ENCODE results near the gene ADAMTS3.

The ADAMTS3 gene

DNA sequence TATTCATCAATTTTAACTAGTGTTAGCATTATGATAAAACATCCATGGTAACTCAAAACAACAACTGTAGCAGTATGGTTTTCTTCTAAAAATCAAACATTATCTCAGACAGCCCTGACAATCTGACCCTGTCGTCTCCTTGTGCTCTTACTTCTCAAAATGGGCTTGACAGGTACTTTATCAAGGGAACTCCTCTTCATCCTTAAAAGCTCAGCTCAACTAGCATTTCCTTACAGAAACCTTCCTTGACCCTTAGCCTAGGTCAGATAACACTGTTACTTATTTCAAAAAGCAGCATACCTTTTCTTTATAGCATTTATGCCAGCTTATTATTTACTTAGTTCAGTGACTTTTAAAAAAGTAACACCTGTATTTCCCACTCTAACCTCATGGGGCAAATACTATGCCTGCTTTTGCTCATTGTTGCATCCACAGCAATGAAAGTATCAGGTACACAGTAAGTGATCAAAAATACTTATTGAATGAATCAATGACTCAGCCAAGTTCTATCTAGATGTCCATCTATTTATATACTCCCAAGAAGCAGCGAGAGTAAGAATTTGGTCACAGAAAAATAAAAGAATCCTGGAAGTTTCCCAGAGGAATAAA is 41.9 kb downstream of the ADAMTS3 start:
- no peak overlapping the region for H3K27ac ChIP-seq
- TF ChIP-seq, protein P1, sequence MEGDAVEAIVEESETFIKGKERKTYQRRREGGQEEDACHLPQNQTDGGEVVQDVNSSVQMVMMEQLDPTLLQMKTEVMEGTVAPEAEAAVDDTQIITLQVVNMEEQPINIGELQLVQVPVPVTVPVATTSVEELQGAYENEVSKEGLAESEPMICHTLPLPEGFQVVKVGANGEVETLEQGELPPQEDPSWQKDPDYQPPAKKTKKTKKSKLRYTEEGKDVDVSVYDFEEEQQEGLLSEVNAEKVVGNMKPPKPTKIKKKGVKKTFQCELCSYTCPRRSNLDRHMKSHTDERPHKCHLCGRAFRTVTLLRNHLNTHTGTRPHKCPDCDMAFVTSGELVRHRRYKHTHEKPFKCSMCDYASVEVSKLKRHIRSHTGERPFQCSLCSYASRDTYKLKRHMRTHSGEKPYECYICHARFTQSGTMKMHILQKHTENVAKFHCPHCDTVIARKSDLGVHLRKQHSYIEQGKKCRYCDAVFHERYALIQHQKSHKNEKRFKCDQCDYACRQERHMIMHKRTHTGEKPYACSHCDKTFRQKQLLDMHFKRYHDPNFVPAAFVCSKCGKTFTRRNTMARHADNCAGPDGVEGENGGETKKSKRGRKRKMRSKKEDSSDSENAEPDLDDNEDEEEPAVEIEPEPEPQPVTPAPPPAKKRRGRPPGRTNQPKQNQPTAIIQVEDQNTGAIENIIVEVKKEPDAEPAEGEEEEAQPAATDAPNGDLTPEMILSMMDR (conservative IDR thresholded peaks at IDR 0.05): peak; percentile 53

DNA sequence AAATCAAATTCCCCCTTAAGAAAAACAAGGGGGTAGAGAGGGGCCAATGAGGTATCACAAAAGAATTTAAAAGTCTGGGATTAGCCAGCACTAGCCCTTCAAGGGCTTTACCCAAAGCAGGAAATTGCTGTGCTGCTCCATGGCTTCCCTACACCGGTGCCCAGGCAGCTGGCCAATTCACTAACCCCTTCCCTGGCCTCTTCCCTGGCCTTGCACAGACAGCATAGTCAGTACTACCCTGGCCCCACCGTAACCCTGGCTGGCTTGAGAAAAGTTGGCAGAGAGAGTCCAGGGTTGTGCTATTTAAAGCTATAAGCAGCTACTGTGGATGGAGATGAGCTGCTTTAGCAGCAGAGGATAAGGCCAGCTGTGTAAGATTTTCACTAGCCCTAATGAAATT is 43.1 kb downstream of the ADAMTS3 start:
- H3K27ac ChIP-seq: no peak overlapping the region
- TF ChIP-seq, protein P1 (conservative IDR thresholded peaks at IDR 0.05): no peak

DNA sequence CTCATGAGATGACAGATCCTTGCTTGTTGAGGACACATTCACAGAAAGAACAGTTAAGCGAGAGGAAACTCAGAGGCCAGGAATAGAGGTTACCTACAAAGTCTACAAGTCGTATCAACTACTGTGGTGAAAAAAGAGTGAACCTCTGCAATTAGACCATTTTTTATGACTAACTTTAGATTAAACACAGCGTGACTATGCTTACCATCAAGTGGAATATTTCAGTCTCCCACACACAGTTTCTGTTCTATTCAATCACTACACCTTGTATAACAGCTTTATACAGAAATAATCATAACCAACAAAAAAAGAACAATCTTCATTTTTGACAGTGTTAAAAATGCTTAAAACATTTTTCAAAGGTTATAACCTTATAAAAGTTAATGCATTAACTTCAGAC is 46.6 kb downstream of the ADAMTS3 start:
- no peak overlapping the region for H3K27ac ChIP-seq
- TF ChIP-seq, protein P1 (conservative IDR thresholded peaks at IDR 0.05): no peak

DNA sequence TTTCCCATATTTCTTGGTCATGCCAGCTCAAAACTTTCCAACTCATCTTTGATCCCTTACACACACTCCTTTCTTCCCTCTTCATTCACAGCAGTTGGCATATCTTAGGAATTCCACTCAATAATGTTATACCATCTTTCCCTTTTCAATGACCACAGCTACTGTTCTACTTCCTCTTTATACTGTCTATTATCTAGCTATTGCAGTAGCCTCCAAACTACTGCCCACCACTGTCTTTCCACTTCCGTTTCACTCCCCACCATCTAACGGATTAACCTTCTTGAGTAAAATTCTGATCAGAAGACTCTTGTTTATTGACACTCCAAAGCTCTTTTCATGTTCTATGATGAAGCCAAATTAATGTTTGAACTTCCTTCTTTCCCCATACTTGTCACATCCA is 55.8 kb downstream of the ADAMTS3 start:
- H3K27ac ChIP-seq: no peak overlapping the region
- TF ChIP-seq, protein P1 (conservative IDR thresholded peaks at IDR 0.05): no peak

DNA sequence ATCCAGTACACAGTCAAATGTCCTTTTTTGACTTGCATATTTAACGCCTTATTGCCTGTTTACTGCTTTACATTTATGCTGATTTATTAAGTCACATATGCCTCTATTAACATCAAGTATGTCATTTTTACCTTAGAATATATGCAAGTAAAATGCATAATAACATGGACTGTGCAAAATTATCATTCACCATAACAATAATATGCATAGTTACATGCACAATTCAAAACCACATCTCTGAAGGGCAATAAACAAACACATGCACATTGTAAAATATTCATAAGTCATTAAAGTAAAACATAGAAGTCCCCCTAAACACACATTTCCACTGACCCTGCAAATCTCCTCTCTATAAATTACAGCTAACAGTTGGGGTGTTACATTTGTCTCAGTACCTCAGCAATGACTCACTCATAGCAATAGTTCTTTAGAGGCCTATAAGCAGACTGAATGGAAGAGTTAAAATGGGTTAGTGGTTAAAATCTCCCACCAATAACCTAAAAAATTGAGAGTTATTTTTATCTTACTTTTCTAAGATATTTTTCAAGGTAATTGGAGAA is 61.1 kb downstream of the ADAMTS3 start:
- TF ChIP-seq, protein P1 (conservative IDR thresholded peaks at IDR 0.05): no peak
- no peak overlapping the region for H3K27ac ChIP-seq

DNA sequence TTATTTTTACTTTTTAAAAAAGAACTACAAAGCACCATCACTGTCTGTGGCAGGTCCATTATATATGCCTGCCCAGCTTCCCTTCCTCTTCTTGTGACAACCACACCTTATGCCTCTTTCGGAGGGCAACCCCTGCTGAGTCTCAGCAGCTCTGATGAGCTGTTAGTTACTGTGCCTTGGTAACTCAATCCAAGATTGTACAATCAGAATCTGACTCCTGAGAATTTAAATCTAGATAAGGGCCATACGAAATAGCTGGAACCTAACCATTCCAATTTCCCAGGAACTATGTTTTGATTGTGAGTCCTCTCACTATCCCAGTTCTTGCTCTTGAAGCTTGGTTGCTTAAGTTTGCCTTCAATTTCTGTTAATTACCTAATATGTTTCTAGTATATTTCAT is 61.9 kb downstream of the ADAMTS3 start:
- TF ChIP-seq, protein P1 (conservative IDR thresholded peaks at IDR 0.05): no peak
- H3K27ac ChIP-seq: no peak overlapping the region

DNA sequence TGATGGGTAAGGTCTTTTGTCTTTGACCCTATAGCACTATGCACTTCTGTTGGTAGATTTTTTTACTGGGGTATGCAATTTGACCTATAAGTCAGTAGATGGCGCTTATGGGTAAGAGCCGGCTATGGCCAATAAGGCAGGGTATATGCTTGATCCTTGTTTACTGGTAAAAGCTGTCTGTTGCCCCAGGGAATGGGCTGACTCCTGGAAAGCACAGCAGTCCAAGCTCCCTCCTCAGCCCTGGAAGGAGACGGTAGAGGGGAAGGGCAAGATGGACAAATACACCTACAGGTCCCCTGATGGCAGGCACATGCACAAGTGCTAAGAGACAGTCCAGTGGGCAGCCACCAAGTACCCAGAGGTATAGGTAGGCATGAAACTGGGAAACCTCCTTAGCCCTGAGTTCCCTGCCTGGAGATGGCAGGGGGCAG is 63.7 kb downstream of the ADAMTS3 start:
- no peak overlapping the region for H3K27ac ChIP-seq
- TF ChIP-seq, protein P1 (conservative IDR thresholded peaks at IDR 0.05): peak; percentile 99
